ENCODE measurements around the gene NRN1.
A peak's percentile ranks its signal among the peaks of the same experiment; 100 is the strongest.
"Not testable (repeated sequence)": the region's sequence is repeated elsewhere in the genome, so short reads cannot be mapped to it uniquely, and the experiment has no call there.

The NRN1 gene

DNA sequence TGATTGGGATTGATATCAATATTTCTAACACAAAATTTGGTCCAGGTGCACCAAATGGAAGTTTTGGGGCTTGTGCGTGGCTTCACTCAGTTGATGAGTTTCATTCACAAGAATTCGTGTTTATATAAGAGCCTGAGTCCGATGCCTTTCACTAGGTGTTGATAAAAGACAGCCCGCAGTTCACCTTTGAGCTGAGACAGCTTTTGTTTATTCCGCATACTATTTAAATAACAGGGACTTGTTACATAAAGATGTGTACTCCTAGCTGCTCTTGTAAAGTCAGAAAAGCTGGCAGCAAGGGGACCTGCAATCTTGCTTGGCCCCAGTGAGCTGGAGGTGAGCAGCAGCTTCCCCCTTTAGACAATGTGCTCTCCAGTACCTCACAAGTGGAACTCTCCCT is 19.0 kb upstream of the NRN1 start:
- TF ChIP-seq, protein P1, sequence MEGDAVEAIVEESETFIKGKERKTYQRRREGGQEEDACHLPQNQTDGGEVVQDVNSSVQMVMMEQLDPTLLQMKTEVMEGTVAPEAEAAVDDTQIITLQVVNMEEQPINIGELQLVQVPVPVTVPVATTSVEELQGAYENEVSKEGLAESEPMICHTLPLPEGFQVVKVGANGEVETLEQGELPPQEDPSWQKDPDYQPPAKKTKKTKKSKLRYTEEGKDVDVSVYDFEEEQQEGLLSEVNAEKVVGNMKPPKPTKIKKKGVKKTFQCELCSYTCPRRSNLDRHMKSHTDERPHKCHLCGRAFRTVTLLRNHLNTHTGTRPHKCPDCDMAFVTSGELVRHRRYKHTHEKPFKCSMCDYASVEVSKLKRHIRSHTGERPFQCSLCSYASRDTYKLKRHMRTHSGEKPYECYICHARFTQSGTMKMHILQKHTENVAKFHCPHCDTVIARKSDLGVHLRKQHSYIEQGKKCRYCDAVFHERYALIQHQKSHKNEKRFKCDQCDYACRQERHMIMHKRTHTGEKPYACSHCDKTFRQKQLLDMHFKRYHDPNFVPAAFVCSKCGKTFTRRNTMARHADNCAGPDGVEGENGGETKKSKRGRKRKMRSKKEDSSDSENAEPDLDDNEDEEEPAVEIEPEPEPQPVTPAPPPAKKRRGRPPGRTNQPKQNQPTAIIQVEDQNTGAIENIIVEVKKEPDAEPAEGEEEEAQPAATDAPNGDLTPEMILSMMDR (IDR thresholded peaks at IDR 0.05; ENCODE audit: extremely low read depth, missing control alignments) = no peak
- no peak for DNase-seq (ENCODE audit: low spot score)

DNA sequence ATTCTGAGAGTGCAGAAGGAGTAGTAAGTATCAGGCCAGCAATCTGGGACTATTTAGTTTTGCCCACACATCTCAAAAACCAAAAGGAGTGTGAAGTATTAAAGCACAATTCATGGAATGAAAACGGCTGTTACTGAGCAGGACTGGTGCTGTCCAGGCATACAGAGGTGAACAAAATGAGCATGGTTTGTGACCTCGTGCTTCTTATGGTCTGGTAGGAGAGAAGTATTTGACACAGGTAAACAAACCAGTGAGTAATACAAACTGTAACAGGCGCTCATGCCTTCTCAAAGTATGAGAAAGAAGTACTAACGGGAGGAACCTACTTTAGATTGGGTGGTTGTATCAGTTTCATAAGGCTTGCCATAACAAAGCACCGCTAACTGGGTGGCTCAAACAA is 17.5 kb upstream of the NRN1 start:
- TF ChIP-seq, protein P1 (IDR thresholded peaks at IDR 0.05; ENCODE audit: extremely low read depth, missing control alignments) = no peak

DNA sequence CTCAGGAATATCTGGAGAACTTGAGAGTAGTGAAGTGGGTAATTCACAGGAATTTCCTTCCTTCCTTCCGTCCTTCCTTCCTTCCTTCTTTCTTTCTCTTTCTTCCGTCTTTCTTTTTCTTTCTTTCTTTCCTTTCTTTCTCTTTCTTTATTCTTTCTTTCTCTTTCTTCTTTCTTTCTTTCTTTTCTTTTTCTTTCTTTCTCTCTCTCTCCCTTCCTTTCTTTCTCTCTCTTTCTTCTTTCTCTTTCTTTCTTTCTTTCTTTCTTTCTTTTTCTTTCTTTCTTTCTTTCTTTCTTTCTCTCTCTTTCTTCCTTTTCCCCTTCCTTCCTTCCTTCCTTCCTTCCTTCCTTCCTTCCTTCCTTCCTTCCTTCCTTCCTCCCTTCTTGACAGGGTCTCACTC is 16.1 kb upstream of the NRN1 start:
- not testable (repeated sequence) for DNase-seq (ENCODE audit: low spot score)

More for the DNA sequence above, 17.5 kb upstream of the NRN1 start:
- no peak for DNase-seq (ENCODE audit: low spot score)

DNA sequence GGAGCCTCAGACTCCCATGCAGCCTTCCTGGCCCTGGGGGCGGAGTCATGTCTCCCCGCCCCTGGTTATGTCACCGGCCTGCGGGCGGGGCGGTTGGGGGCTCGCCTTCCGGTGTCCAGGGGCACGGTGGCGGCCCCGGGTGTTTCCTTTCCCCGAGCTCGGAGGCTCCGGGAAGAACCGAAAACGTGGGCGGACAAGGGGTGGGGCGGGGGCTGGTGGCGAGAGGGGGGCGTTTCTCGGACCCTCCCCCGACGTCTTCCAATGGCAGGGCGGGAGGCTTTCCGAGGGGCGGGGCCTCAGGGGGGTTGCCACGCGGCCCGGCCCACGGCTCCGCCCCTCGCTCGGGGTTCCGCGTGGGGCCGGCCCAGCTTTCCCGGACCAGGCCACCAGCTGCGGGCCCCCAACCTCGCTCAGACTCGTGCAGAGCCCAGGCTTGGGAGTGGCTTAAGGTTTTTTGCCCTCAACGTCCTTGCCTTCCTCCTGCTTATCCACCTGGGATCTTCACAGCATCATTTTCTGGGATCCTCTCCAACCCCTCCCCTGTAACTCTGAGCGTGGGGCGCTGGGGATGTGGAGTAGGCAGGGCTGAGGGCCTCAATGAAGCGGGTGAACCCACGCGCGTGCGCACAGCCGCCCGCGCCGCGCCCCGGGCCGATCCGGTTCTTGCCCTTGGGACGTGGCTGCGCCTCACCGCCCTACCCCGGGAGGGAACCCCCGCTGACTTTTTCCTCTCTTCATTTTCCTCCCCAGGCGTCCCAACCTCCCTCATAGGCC is 2.1 kb upstream of the NRN1 start:
- peak; percentile 93 for DNase-seq (ENCODE audit: low spot score)

DNA sequence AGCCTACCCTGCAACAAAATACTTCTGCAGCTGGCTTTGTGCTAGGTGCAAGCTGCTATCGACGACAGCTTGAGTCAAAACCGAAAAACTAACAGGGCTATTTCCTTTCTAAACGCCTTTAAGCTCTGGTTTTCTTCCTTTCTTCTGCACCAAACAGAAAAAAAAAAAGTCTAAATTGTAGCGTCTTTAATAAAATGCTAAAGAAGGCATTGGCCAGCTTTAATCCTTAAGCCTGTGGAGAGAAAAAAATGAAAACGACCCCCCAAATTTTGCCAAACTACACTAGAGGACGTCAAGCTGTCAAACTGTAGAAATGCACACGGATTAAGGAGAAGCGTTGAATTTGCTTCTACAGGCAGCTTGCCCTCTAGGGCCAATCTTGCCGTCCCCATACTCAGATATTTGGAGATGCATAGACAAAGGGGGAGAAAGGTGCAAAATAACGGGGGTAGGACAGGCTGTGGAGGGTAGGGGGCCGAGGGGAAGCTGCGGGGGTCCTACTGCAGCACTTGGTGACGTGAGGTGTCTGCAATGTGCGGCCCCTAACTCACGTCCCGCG is 1.4 kb upstream of the NRN1 start:
- no peak for DNase-seq (ENCODE audit: low spot score)
- TF ChIP-seq, protein P1 (IDR thresholded peaks at IDR 0.05; ENCODE audit: extremely low read depth, missing control alignments) = no peak

More for the DNA sequence above, 2.1 kb upstream of the NRN1 start:
- TF ChIP-seq, protein P1 (IDR thresholded peaks at IDR 0.05; ENCODE audit: extremely low read depth, missing control alignments) = no peak

DNA sequence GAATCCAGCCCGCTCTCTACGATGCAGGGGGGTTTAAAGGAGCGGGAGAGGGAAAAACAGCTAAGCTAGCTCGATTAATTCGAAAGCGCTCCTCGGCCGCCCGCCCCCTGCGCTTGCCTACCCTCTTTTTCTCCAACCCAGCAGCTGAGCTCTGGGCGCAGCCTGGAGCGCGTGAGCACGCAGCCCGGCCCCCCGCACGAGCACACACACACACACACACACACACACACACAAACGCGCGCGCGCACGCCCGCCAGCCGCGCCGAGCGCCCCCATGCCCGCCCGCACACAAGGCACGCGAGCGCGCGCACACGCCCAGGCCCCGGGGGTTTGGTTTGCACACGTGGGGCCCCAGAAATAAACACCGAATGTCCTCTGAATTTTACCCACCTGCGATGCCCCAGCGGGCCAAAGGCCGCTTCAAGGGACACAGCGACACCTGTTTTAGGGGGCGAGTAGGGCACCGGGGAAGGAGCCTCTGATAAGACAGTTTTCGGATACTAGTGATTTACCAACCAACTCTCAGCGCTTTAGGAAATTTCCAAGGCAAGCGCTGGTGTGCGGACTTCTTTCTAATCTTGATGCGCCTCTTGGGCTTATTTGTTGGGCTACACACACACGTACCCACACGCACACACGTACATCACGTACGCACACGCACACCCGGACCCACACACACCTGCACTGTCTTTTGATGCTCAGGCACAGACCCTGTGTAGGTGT is 802 bp upstream of the NRN1 start:
- peak; percentile 80 for DNase-seq (ENCODE audit: low spot score)
- TF ChIP-seq, protein P1 (IDR thresholded peaks at IDR 0.05; ENCODE audit: extremely low read depth, missing control alignments) = peak; percentile 1

DNA sequence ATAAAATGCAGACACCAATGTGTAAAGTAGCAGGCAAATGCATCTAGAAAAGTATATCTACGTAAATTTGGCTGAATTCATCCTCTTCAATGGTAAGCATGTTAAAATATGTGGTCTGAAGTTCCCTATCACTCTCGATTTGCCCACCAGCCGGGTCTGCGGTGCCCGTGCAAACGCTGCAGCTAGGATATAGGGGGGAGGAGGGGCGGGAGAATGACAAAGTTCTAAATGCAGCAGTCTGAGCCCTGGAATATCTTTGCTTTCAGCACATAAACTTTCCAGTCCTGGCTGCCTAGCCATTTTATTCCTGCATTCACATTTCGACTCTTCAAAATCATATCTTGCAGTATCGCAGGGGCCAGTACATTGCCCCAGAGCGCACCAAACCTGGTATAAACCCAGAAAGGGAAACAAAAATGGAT is 708 bp downstream of the NRN1 start:
- DNase-seq (ENCODE audit: low spot score) = peak; percentile 36
- TF ChIP-seq, protein P1 (IDR thresholded peaks at IDR 0.05; ENCODE audit: extremely low read depth, missing control alignments) = no peak

Measured in GM20000 (cell line).